Measurements from ENCODE around the gene MRGPRE. TPM values are rescaled to one million over a fixed set of nuclear protein-coding genes. Genes with fewer than 3 reads are reported as not detected.

MRGPRE gene
- polyA plus RNA-seq, 1 donor from 2014 or later = not detected

DNA sequence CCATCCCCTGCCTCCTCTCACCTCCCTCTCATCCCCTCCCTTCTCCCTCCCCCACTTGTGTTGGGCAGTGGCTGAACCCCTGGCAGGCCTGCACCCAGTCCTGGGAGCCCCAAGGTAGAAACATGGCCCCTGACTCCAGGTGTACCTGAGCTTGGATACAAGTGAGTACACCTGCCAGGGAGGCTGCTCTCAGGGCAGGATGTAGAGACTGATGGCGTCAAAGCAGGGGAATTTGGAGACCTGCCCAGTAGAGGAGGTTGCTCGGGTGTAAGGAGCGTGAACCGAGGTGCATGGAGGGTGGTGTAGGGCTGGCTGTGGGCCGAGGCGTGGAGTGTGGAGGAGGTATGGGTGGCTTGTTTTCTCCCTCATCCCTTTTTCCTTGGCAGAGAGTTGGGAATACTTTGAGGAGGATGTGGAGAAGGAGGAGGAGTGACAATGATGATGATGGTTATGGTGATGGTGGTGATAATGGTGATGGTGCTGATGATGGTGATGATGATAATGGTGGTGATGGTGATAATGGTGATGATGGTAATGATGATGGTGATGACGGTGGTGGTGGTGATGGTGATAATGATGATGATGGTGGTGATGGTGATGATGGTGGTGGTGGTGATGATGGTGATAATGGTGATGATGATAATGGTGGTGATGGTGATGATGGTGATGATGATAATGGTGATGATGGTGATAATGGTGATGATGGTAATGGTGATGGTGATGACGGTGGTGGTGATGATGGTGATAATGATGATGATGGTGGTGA is 25.9 kb downstream of the MRGPRE start:
- Mint-ChIP-seq H3K4me3 (no peak overlapping the region), H3K27me3 (peaks cover 8% of the 10 kb centered on the region), H3K9me3 (peaks cover 0 to 7% (median 0%) of the 10 kb centered on the region in 3 donors), H3K27ac (no peak overlapping the region), H3K36me3 (no peaks in the 10 kb centered on the region), H3K4me1 (no peaks in the 10 kb centered on the region)

DNA sequence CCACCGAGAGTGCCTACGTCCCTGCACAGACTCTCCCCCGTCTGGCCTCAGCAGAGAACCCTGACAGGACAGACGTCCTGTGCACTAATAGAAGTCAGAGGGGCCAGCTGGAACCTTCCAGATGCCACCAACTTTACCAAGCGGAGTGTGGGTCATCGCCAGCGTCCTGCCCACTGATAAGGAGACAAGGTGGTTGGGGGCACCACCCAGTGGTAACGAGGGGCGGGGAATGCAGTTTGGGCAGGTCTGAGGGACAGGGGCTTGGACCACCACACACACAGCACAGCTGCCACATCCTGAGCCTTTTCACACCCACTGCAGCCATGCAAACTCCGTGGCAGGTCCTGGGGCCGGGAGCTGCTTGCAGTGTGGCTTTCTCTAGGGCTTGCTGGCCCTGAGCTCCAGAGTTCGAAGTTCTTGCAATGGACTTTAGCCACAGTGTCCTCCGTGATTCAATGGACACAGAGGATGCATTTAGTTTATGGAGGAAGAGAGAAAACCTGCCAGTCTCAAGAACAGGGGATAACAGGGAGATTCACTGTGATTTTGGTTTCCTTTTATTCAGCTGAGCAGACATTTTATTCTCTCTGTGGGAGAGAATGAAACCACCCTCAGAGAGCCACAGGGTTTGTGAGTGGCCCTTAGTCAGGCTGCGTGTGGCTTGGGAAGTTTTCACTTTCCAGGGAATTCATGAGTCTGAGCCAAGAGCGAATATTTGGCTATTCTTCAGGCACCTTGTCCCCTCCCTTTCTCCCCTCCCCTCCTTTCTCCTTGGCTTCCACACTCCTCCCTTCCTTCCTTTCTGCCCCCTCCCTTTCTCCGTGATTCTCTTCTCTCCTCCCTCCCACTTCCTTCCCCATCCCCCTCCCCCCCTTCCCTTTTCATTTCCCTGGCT is 26.7 kb downstream of the MRGPRE start:
- H3K36me3 Mint-ChIP-seq = no peaks in the 10 kb centered on the region
- peak overlapping the region in 1 of 4 donors; percentile 32 for H3K4me3 Mint-ChIP-seq
- H3K9me3 Mint-ChIP-seq = peaks cover 0 to under 1% (median 0%) of the 10 kb centered on the region in 3 donors
- peaks cover 8% of the 10 kb centered on the region for H3K27me3 Mint-ChIP-seq
- no peaks in the 10 kb centered on the region for H3K4me1 Mint-ChIP-seq
- H3K27ac Mint-ChIP-seq = no peak overlapping the region

DNA sequence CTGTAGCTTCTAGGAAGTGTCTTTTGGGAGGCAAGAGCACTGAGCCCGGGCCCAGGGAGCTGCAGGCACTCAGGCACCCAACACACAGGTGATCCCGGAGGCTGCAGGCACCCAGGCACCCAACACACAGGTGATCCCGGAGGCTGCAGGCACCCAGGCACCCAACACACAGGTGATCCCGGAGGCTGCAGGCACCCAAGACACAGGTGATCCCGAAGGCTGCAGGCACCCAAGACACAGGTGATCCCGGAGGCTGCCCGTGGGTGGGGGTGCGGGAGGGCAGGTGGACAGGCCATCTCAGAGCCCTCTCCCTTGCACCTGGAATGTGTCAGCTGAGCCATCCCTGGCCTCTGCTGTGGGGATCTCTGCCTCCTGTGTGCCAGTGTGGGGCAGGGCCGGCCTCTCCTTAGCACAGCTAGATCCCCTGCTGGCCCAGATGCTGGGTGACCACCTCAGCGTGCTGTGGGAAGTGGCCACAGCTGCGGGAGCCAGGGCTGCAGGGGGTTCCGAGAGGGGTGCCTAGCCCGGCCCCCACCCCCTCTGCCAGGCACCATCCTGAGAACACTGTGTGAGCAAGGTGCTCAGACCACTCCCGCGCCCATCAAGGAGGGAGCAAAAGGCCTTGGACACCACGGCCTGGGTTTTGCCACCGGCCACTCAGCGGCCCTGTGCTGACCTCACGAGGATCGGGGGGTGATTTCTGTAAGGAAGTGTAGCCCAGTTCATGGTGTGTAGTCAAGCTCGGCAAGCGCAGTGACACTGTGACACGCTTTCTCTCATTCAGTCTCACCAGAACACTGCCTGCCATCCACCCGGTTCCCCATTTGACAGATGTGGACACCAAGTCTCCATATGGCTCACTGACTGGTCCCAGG is 27.8 kb downstream of the MRGPRE start:
- no peaks in the 10 kb centered on the region for H3K9me3 Mint-ChIP-seq
- H3K27me3 Mint-ChIP-seq = peaks cover 8% of the 10 kb centered on the region
- no peak overlapping the region for H3K27ac Mint-ChIP-seq
- no peaks in the 10 kb centered on the region for H3K36me3 Mint-ChIP-seq
- H3K4me1 Mint-ChIP-seq = no peaks in the 10 kb centered on the region
- no peak overlapping the region for H3K4me3 Mint-ChIP-seq

DNA sequence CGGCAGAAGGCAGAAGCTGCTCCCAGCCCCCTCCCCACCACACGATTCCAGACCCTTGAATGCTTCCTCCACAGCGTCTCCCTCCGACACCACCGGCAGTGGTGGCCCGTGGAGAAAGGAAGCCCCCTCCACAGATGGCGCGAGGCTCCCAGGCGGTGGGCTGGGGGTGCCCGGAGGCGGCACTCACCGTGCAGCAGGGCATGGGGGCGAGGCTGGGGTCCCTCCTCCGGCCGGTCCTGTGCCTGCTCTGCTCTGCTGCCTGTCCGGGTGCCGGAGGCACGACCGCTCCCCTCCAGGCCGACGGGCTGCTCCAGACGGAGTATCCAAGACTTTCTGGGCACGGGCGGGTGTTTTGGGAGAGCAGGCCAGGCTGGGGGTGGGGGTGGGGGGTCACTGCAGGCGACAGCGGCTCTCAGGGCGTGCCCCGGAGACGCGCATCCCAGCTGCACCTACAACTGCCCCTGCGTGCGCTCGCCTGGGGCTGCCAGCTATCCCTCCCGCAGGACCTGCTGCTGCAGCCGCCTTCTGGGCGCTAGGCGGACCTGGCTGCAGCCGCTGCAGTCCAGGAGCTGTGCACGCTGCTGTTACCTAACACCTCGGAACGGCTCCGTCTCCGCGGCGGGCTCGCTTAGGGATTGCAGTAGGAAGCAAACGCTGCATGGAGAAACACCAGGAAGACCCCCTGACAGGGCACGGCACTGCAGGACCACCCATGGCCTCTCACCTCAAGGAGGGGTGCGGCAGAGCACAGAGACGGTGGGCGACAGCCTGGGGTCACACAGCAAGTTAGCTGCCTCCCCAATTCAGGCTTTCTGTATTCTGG is 28.8 kb downstream of the MRGPRE start:
- no peaks in the 10 kb centered on the region for H3K36me3 Mint-ChIP-seq
- H3K27me3 Mint-ChIP-seq = peaks cover 8% of the 10 kb centered on the region
- no peak overlapping the region for H3K4me3 Mint-ChIP-seq
- no peak overlapping the region for H3K27ac Mint-ChIP-seq
- no peaks in the 10 kb centered on the region for H3K4me1 Mint-ChIP-seq
- no peaks in the 10 kb centered on the region for H3K9me3 Mint-ChIP-seq

DNA sequence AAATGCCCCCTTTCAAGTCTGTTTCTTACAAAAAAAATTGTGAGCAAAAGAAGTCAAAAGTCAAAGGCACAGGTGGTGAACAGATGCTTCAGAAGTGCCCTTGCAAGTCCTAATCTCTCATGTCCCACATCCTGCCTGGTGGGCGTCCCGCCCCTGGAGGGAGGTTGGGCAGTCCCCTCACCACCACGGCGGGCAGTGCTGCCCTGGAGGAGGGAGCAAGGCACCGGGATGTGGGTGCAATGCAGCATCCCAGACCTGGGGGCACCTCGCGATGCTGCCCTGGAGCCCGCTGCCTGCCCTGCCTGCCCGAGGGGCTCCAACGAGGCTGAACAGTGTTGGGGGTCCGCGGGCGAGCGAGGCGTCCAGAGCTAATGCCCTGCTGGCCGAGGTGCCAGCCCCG is 29.5 kb downstream of the MRGPRE start:
- Mint-ChIP-seq H3K36me3 (no peaks in the 10 kb centered on the region), H3K9me3 (no peaks in the 10 kb centered on the region), H3K27me3 (peaks cover 8% of the 10 kb centered on the region), H3K4me1 (no peaks in the 10 kb centered on the region), H3K27ac (no peak overlapping the region), H3K4me3 (no peak overlapping the region)

DNA sequence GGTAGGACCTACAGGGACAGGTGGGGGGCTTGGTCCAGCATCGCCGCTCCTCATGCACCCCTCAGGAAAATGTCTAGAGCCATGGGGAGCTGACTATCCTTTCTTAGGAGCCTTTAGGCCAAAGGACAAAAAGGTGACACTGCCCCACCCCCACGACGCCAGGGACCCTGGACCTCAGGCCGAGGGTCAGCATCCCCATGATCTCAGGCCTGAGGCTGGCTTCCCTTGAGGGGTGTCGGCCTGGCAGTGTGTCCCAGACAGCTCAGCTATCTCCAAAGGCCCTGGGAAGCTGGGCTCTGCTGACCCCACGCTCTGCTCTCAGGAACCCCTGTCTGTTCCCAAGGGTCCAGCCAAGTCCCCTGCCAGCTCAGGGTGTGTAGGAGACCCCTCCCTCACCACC is 29.9 kb downstream of the MRGPRE start:
- H3K9me3 Mint-ChIP-seq = no peaks in the 10 kb centered on the region
- peaks cover 8% of the 10 kb centered on the region for H3K27me3 Mint-ChIP-seq
- H3K27ac Mint-ChIP-seq = no peak overlapping the region
- no peak overlapping the region for H3K4me3 Mint-ChIP-seq
- H3K36me3 Mint-ChIP-seq = no peaks in the 10 kb centered on the region
- H3K4me1 Mint-ChIP-seq = no peaks in the 10 kb centered on the region

DNA sequence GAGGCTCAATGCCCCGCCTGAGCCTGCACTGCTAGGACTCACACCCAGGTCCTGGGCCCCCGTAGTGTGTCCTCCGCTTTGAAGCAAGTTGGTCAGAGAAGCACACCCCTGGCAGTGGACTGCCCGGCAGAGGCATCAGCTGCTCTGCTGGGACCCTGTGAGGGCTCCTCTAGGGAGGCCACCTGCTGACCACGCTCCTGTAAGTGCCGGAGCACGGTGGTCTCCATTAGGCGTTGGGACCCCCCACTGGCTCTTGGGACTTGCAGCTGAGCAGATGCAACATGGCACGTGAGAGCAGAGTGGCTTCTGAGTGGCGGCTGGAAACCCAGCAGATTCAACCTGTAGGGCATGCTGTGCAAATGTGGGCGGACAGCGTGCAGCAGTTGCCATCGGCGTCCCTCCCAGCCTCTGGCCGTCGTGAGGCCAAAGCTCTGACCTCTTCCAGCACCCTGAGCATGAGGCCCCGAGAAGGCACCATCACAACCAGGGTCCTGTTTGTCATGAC is 30.5 kb downstream of the MRGPRE start:
- peaks cover 8% of the 10 kb centered on the region for H3K27me3 Mint-ChIP-seq
- H3K9me3 Mint-ChIP-seq = no peaks in the 10 kb centered on the region
- H3K27ac Mint-ChIP-seq = no peak overlapping the region
- H3K4me3 Mint-ChIP-seq = no peak overlapping the region
- no peaks in the 10 kb centered on the region for H3K4me1 Mint-ChIP-seq
- no peaks in the 10 kb centered on the region for H3K36me3 Mint-ChIP-seq

DNA sequence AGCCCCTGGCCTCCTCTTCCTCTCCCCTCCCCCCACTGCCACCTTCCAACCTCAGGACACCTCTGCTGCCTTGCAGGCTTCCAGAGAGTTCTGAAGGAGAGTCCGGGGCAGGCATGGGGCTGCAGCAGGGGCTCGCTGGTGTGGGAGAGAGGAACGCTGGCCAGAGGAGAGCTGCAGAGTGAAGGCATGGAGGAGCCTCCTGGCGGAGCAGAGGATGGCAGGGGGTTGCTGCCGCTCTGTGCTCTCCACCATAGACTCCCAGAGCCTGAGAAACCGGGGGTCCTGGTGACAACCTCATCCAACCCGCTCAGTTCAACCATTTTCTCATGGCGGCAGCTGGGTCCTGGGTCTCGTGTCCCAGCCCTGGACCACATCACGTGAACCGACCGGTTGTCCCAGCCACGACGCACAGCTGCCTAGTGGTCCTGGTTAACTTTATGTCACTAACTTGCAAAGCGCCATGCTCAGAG is 31.1 kb downstream of the MRGPRE start:
- H3K27me3 Mint-ChIP-seq = peaks cover 8% of the 10 kb centered on the region
- H3K4me3 Mint-ChIP-seq = no peak overlapping the region
- no peaks in the 10 kb centered on the region for H3K9me3 Mint-ChIP-seq
- H3K36me3 Mint-ChIP-seq = no peaks in the 10 kb centered on the region
- H3K27ac Mint-ChIP-seq = no peak overlapping the region
- no peaks in the 10 kb centered on the region for H3K4me1 Mint-ChIP-seq

DNA sequence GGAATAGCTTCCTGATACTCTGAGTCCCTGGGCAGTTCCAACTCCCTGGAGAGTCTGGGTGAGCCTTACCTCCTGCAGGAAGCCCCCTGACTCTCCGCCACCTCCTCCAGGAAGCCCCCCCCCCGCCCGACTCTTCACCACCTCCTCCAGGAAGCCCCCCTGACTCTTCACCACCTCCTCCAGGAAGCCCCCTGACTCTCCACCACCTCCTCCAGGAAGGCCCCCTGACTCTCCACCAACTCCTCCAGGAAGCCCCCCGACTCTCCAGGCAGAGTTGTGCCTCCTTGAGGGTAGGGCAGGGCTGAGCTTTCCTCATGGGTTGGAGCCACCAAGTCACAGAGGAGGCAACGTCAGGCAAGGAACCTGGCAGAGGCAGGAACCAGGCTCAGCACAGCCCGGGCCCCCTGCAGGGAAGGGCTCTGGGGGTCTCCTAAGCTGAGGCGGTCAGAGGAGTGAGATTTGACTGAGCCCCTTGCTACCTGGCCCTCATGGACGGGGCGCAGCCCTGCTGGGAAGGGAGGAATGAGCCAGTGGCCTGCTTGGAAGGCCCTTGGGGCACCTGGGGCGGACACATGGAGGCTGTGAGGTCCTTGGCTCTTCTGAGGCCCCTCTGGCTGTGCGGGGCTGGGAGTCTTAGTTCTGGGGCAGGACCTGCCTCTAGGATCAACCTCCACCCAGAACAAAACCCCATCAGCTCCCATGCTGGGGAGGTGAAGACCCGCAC is 31.7 kb downstream of the MRGPRE start:
- Mint-ChIP-seq H3K4me1 (no peaks in the 10 kb centered on the region), H3K4me3 (no peak overlapping the region), H3K27ac (no peak overlapping the region), H3K36me3 (no peaks in the 10 kb centered on the region), H3K9me3 (no peaks in the 10 kb centered on the region), H3K27me3 (peaks cover 8% of the 10 kb centered on the region)

DNA sequence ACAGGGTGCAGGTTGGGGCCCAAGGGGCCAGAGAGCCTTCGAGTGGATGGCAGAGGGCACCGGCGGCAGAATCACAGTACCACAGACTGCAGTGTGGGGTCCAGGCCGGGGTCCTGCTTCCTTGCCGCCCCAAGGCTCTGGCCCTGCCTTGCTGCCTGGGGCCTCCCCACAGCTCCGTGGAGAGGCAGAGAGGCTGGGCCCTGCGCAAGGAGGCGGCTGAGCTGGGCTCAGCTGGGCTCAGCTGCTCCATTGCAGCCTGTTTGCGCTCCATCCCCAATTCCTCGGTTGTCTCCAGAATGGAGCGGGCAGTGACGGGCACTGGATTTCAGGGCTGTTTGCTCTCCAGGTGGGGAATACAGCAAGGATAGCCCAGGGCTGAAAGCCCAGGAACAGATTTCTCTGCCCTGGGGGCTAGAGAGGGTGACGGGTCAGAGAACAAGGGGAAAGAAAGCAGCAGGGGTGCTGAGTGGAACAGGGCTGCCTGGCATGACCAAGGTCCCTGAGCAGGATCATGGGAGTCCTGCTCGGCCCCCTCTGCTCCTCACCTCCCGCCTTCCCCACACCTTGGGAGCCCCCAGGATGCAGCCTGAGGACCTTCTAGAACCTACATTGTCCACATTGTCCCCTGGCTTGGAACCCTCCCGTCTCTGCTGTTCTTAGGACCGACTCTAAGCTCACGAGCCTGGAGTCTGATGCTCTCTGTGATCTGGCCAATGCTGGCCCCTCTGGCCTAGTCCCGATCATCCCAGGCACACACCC is 32.5 kb downstream of the MRGPRE start:
- H3K4me3 Mint-ChIP-seq = no peak overlapping the region
- no peaks in the 10 kb centered on the region for H3K4me1 Mint-ChIP-seq
- no peak overlapping the region for H3K27ac Mint-ChIP-seq
- no peaks in the 10 kb centered on the region for H3K36me3 Mint-ChIP-seq
- peaks cover 4% of the 10 kb centered on the region for H3K27me3 Mint-ChIP-seq
- no peaks in the 10 kb centered on the region for H3K9me3 Mint-ChIP-seq

DNA sequence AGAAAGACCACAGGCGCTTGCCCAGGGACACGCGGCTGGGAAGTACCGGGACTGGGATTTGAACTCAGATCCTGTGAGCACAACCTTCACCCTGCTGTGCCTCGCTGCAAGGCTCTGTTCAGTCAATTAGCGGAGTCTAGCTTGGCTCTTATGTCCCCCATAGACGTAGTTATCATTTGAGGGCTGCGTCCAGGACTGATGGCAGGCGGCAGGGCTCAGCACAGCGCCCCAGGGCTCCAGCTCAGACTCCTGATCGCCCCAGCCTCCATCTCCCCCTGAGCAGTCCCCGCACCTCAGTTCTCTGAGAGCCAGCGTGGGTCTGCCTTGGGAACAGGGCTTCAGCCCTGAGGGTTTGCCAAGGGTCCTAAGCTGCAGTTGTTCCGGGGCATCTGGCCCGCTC is 33.4 kb downstream of the MRGPRE start:
- H3K4me1 Mint-ChIP-seq = no peaks in the 10 kb centered on the region
- H3K27me3 Mint-ChIP-seq = peaks cover 2% of the 10 kb centered on the region
- no peaks in the 10 kb centered on the region for H3K9me3 Mint-ChIP-seq

DNA sequence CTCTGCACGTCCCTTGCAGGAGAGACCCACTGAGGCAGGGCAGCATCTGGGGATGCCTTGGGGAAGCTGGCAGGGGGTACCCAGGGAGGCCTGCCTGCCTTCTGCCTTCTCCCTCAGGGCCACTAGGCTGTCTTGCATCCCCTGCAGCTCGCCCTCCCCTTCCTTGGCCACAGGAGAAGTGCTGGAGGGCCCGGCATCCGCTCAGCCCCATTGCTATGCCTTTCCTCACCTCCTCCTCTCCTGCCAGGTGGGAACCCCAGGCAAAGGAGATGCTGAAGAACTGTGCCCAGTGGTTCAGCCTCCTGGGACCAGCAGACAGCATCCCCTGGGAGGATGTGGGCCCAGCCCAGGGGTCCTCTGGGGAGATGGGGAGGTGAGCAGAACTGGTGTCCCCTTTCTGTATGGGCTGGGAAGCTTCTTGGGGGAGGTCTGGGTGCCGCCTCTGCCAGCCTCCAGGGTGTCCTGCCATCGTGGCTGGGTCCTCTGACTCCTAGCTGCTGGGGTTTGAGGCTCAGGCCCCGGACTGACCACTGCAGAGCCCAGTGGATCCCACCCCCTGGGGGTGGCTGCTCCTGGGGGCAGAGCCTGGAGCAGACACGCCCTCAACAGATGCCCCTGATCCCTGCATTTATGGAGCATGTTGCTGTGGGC is 34.2 kb downstream of the MRGPRE start:
- no peaks in the 10 kb centered on the region for H3K4me1 Mint-ChIP-seq
- no peak overlapping the region for H3K4me3 Mint-ChIP-seq
- H3K9me3 Mint-ChIP-seq = no peaks in the 10 kb centered on the region
- no peaks in the 10 kb centered on the region for H3K36me3 Mint-ChIP-seq
- H3K27me3 Mint-ChIP-seq = peaks cover 2% of the 10 kb centered on the region
- H3K27ac Mint-ChIP-seq = no peak overlapping the region

More for the DNA sequence above, 33.4 kb downstream of the MRGPRE start:
- Mint-ChIP-seq H3K27ac (no peak overlapping the region), H3K36me3 (no peaks in the 10 kb centered on the region), H3K4me3 (peak overlapping the region in 1 of 4 donors; percentile 8)
